ENCODE data around the gene DNAJB4.

- TF ChIP-seq, protein P1, sequence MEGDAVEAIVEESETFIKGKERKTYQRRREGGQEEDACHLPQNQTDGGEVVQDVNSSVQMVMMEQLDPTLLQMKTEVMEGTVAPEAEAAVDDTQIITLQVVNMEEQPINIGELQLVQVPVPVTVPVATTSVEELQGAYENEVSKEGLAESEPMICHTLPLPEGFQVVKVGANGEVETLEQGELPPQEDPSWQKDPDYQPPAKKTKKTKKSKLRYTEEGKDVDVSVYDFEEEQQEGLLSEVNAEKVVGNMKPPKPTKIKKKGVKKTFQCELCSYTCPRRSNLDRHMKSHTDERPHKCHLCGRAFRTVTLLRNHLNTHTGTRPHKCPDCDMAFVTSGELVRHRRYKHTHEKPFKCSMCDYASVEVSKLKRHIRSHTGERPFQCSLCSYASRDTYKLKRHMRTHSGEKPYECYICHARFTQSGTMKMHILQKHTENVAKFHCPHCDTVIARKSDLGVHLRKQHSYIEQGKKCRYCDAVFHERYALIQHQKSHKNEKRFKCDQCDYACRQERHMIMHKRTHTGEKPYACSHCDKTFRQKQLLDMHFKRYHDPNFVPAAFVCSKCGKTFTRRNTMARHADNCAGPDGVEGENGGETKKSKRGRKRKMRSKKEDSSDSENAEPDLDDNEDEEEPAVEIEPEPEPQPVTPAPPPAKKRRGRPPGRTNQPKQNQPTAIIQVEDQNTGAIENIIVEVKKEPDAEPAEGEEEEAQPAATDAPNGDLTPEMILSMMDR (IDR thresholded peaks at IDR 0.05): no peak
- TF ChIP-seq EZH2 (IDR thresholded peaks at IDR 0.05; ENCODE audit: borderline replicate concordance, insufficient read depth, low read depth, low read length, poor library complexity, severe bottlenecking): no peak
Measured at GRCh38 chr1:78038071-78038470, 33.3 kb downstream of the DNAJB4 start.

Measured in B cell (primary cell).